Panc1 (cell line): ENCODE measurements around the gene CCT5. TPM values are rescaled to one million over a fixed set of nuclear protein-coding genes. Genes with fewer than 3 reads are reported as not detected.
"Not testable (repeated sequence)": the region's sequence is repeated elsewhere in the genome, so short reads cannot be mapped to it uniquely, and the experiment has no call there.

Experiments used
- ATAC-seq: fragments of 200-7000 bp; cut with Tn5 transposase; 2 replicates; pipeline ENCODE4 v1.9.1; 2020; ENCODE audit warnings: mild to moderate bottlenecking, moderate library complexity
- BruUV-seq: library from RNA; stranded (reverse); fragments of 400-500 nt; replicated peaks from 2 replicates; lab custom pipeline; 2021; lab: Mats Ljungman, UMichigan
- CTCF ChIA-PET: fragments of 300-600 bp; sonication (Branson Sonifier 250); formaldehyde crosslinking; loops from one replicate; lab custom pipeline; 2022; ENCODE audit warnings: antibody characterized with exemption; lab: Charles Lee
- POLR2A ChIA-PET: fragments of 300-600 bp; sonication (Branson Sonifier 250); formaldehyde crosslinking; loops from one replicate; lab custom pipeline; 2022; ENCODE audit warnings: antibody characterized with exemption; lab: Charles Lee
- DNase-seq: peaks from one replicate; pipeline ENCODE4 v3.0.0-alpha.2; 2010; ENCODE audit warnings: low read depth, low spot score
- H3K27ac ChIP-seq: 2 replicates; pipeline ENCODE4 v1.5.1; 2011; ENCODE audit warnings: mild to moderate bottlenecking, low read length, inconsistent platforms
- H3K27me3 ChIP-seq: fragments of 200-500 bp; sonication (Bioruptor generic); 2 replicates; pipeline ENCODE4 v1.6.0; 2014; ENCODE audit warnings: low read length, inconsistent platforms; ENCODE audit not compliant: control insufficient read depth, insufficient read depth
- H3K36me3 ChIP-seq: fragments of 200-500 bp; sonication (Bioruptor generic); 2 replicates; pipeline ENCODE4 v1.5.1; 2014; ENCODE audit warnings: inconsistent platforms, mild to moderate bottlenecking, low read length, moderate library complexity; ENCODE audit not compliant: control insufficient read depth, insufficient read depth
- H3K4me1 ChIP-seq: 2 replicates; pipeline ENCODE4 v1.5.1; 2011; ENCODE audit warnings: inconsistent platforms, mild to moderate bottlenecking, low read length, moderate library complexity; ENCODE audit not compliant: control insufficient read depth, insufficient read depth
- H3K4me3 ChIP-seq, 2 experiments: 2 replicates each; pipeline ENCODE4 v1.5.1; 2011 to 2012; ENCODE audit warnings: low read depth in 2 of 2, low read length in 2 of 2, mild to moderate bottlenecking in 2 of 2, inconsistent platforms in 1 of 2, moderate library complexity in 1 of 2
- H3K9me3 ChIP-seq: fragments of 200-500 bp; sonication (Bioruptor generic); 2 replicates; pipeline ENCODE4 v1.5.1; 2014; ENCODE audit warnings: low read depth, mild to moderate bottlenecking, inconsistent platforms, low read length, moderate library complexity; ENCODE audit not compliant: control insufficient read depth, insufficient read depth
- POLR2AphosphoS5 ChIP-seq: IDR thresholded peaks from 2 replicates; pipeline ENCODE4 v1.6.1; 2012; ENCODE audit warnings: mild to moderate bottlenecking, low read depth, low read length, moderate library complexity
- SIN3A ChIP-seq: IDR thresholded peaks from 2 replicates; pipeline ENCODE4 v1.6.1; 2012; ENCODE audit warnings: low read depth, mild to moderate bottlenecking, low read length, moderate library complexity, borderline replicate concordance; ENCODE audit not compliant: insufficient read depth
- TCF7L2 ChIP-seq: IDR thresholded peaks from 2 replicates; pipeline ENCODE4 v1.6.1; 2011; ENCODE audit warnings: mild to moderate bottlenecking, low read depth, low read length, inconsistent platforms
- in situ Hi-C: cut with HindIII; loops from 2 replicates; pipeline ENCODE4 v1.10.0; 2016; ENCODE audit warnings: low sequenced_read_pairs, low pct_unique_long_range_greater_than_20kb
- intact Hi-C: fragments of 100-400 bp; cut with micrococcal nuclease; formaldehyde crosslinking; loops from one replicate; pipeline ENCODE4 v1.10.0; 2022; ENCODE audit not compliant: unreplicated experiment
- total RNA-seq: library from RNA; stranded (reverse); gene quantifications from one replicate; pipeline ENCODE4 v1.2.1, GENCODE V29; 2021; ENCODE audit not compliant: unreplicated experiment
- TF ChIP-seq, protein P1 (sequence below), 2 experiments: IDR thresholded peaks; 2 replicates each; pipeline ENCODE4 v1.6.1; 2011 to 2012; ENCODE audit warnings: low read depth in 2 of 2, control low read depth in 1 of 2, low read length in 1 of 2, mild to moderate bottlenecking in 1 of 2, moderate library complexity in 1 of 2; ENCODE audit not compliant: insufficient read depth in 1 of 2
- TF ChIP-seq, protein P2 (sequence below): fragments of 450-650 bp; IDR thresholded peaks from 2 replicates; pipeline ENCODE4 v1.5.1; 2017; ENCODE audit warnings: mild to moderate bottlenecking

CCT5 gene
- total RNA-seq, 1 experiment from 2014 or later: 476 TPM

DNA sequence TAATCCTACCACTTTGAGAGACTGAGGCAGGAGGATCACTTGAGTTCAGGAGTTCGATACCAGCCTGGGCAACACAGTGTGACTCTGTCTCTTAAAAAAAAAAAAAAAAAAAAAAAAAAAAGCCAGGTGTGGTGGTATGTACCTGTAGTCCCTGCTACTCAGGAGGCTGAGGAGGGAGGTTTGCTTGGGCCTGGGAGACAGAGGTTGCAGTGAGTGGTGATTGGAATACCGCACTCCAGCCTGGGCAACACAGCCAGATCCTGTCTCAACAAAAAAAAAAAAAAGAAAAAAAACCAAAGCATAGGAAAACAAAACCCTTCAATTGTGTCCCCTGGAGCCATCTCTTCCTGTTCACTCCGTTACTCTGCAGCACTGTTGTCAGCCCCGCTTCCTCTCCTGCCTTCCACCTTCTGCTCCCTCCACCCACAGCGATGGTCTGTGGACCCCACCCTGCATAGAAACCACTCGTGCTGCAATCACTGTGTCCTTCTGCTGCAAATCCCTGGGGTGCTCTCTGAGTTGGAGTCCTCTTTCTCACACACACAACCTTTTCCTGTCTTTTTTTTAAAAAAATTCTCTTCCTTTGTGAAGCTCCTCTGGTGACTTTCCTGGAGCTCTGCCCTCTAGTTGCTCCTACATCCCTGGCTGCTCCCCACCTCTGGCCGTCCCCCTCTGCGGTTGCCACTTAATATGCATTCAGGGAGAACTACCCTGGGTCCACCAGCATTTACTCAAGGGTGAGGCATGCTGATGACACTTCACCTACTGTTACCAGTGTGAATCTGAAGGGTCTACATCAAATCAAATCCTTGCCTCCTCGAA lies 22.2 kb downstream of the CCT5 start:
- no peak for ATAC-seq
- no peaks in the 10 kb centered on the region for H3K4me1 ChIP-seq
- H3K4me3 ChIP-seq: no peak overlapping the region
- BruUV-seq: no TSS peak
- H3K27ac ChIP-seq: no peak overlapping the region
- intact Hi-C loops (no loop called here), in situ Hi-C loops (no loop called here)
- H3K36me3 ChIP-seq: no peaks in the 10 kb centered on the region
- CTCF ChIA-PET: interaction anchor here (0.6 kb wide), 1 partner anchor 19 kb away, joined by 3 read pairs; no protein-coding TSS in a partner anchor
- TF ChIP-seq SIN3A (no peak), POLR2AphosphoS5 (no peak), TCF7L2 (no peak)
- TF ChIP-seq, protein P1, sequence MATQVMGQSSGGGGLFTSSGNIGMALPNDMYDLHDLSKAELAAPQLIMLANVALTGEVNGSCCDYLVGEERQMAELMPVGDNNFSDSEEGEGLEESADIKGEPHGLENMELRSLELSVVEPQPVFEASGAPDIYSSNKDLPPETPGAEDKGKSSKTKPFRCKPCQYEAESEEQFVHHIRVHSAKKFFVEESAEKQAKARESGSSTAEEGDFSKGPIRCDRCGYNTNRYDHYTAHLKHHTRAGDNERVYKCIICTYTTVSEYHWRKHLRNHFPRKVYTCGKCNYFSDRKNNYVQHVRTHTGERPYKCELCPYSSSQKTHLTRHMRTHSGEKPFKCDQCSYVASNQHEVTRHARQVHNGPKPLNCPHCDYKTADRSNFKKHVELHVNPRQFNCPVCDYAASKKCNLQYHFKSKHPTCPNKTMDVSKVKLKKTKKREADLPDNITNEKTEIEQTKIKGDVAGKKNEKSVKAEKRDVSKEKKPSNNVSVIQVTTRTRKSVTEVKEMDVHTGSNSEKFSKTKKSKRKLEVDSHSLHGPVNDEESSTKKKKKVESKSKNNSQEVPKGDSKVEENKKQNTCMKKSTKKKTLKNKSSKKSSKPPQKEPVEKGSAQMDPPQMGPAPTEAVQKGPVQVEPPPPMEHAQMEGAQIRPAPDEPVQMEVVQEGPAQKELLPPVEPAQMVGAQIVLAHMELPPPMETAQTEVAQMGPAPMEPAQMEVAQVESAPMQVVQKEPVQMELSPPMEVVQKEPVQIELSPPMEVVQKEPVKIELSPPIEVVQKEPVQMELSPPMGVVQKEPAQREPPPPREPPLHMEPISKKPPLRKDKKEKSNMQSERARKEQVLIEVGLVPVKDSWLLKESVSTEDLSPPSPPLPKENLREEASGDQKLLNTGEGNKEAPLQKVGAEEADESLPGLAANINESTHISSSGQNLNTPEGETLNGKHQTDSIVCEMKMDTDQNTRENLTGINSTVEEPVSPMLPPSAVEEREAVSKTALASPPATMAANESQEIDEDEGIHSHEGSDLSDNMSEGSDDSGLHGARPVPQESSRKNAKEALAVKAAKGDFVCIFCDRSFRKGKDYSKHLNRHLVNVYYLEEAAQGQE (IDR thresholded peaks at IDR 0.05; ENCODE audit: insufficient read depth in 1 of 2, low read depth in 2 of 2, low read length in 1 of 2): no peak
- TF ChIP-seq, protein P2, sequence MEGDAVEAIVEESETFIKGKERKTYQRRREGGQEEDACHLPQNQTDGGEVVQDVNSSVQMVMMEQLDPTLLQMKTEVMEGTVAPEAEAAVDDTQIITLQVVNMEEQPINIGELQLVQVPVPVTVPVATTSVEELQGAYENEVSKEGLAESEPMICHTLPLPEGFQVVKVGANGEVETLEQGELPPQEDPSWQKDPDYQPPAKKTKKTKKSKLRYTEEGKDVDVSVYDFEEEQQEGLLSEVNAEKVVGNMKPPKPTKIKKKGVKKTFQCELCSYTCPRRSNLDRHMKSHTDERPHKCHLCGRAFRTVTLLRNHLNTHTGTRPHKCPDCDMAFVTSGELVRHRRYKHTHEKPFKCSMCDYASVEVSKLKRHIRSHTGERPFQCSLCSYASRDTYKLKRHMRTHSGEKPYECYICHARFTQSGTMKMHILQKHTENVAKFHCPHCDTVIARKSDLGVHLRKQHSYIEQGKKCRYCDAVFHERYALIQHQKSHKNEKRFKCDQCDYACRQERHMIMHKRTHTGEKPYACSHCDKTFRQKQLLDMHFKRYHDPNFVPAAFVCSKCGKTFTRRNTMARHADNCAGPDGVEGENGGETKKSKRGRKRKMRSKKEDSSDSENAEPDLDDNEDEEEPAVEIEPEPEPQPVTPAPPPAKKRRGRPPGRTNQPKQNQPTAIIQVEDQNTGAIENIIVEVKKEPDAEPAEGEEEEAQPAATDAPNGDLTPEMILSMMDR: no peak
- no peaks in the 10 kb centered on the region for H3K27me3 ChIP-seq
- H3K9me3 ChIP-seq: no peaks in the 10 kb centered on the region
- POLR2A ChIA-PET: no interaction called here
- no peak for DNase-seq

DNA sequence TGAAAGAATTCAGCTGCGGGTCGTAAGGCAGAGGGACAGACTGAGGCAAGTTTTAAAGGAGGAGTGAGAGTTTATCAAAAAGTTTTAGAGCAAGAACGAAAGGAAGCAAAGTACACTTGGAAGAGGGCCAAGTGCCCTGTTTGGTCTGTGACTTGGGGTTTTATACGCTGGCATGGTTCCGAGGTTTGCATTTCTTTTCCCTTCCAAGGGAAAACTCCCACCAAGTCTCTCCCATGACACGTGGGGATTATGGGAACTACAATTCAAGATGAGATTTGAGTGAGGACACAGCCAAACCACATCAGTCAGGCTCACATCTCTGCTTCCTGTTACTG lies 22.8 kb downstream of the CCT5 start:
- H3K9me3 ChIP-seq, DNase-seq, POLR2A ChIA-PET, H3K36me3 ChIP-seq, ATAC-seq, H3K27me3 ChIP-seq, BruUV-seq, H3K4me1 ChIP-seq, in situ Hi-C loops, H3K4me3 ChIP-seq, intact Hi-C loops, H3K27ac ChIP-seq: not testable (repeated sequence)
- CTCF ChIA-PET: interaction anchor here (0.6 kb wide), 1 partner anchor 20 kb away, joined by 3 read pairs; no protein-coding TSS in a partner anchor

DNA sequence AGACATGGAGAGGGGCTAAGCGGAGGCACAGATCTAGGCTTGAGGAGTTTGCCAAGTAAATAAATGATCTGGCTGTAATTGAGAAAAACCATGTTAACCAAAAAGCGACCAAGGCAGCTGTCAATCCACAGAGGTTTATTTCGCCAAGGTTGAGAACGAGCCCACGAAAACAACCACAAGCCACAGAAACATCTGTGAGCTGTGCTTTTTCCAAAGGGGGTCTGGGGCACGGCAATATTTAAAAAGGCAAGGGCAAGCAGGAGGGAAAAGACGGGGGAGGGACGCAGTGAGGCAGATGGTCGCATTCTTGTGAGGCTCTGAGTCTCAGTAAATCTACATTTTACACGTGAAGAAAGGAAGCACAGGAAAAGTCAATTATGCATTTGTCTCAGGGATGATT lies 25.4 kb downstream of the CCT5 start:
- Histone ChIP-seq H3K9me3 (no peaks in the 10 kb centered on the region), H3K27me3 (no peaks in the 10 kb centered on the region), H3K36me3 (no peaks in the 10 kb centered on the region), H3K27ac (no peak overlapping the region), H3K4me1 (no peaks in the 10 kb centered on the region), H3K4me3 (no peak overlapping the region)
- DNase-seq: no peak
- no peak for ATAC-seq
- intact Hi-C loops (no loop called here), in situ Hi-C loops (no loop called here)
- no peak for TF ChIP-seq SIN3A
- TF ChIP-seq, protein P2: no peak
- TF ChIP-seq POLR2AphosphoS5: no peak
- TF ChIP-seq TCF7L2: no peak
- TF ChIP-seq, protein P1 (IDR thresholded peaks at IDR 0.05; ENCODE audit: insufficient read depth in 1 of 2, low read depth in 2 of 2, low read length in 1 of 2): no peak
- ChIA-PET CTCF (no interaction called here), POLR2A (no interaction called here)
- no TSS peak for BruUV-seq
